Skin of body (tissue), 2 donors: ENCODE data around the gene ATP8A1. TPM values are rescaled to one million over a fixed set of nuclear protein-coding genes. Genes with fewer than 3 reads are reported as not detected.
"Not testable (repeated sequence)": the region's sequence is repeated elsewhere in the genome, so short reads cannot be mapped to it uniquely, and the experiment has no call there.

Experiments
- DNase-seq: peaks from one replicate; lab custom pipeline; 2025; lab: John Stamatoyannopoulos, UW
- total RNA-seq: library from RNA; depleted of rRNA; stranded (reverse); fragments of >200 nt; gene quantifications from one replicate; pipeline ENCODE4 v1.2.3, GENCODE V29; 2014

ATP8A1 gene
- total RNA-seq, 1 donor from 2014 or later = 13.2 TPM

DNA sequence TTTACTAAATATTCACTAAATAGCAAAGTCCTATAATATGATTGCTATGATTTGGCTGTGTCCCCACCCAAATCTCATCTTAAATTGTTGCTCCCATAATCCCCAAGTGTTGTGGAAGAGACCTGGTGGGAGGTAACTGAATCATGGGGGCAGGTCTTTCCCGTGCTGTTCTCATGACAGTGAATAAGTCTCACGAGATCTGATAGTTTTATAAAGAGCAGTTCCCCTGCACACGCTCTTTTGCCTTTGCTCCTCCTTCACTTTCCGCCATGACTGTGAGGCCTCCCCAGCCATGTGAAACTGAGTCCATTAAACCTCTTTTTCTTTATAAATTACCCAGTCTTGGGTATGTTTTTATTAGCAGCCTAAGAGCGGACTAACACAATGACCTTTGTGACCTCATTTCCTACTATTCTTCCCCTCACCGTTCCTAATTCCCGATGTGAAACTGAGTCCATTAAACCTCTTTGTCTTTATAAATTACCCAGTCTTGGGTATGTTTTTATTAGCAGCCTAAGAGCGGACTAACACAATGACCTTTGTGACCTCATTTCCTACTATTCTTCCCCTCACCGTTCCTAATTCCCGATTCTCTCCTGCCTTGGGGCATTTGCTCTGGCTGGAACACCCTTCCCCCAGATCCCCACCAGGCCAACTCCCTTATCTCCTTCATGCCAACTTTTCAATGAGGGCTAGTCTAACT lies 4.2 kb downstream of the ATP8A1 start:
- not testable (repeated sequence) for DNase-seq

DNA sequence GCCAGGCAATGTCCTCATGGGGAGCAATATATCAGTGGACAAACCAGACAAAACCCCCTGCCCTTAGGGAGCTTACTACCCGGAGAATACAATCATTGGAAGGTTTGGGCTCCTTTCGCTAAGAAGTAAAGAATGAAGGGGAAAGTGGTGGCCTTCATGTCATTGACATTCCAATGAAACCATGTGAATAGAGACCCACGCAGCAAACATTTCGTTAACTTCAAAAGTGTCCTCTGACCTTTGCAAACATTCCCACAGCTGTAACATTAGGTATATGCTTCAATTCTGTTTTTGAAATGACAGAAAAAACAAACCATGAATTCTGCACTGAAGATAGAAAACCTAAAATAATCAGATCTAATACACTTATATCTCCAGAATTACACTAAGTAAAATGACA lies 7.0 kb downstream of the ATP8A1 start:
- DNase-seq = no peak

DNA sequence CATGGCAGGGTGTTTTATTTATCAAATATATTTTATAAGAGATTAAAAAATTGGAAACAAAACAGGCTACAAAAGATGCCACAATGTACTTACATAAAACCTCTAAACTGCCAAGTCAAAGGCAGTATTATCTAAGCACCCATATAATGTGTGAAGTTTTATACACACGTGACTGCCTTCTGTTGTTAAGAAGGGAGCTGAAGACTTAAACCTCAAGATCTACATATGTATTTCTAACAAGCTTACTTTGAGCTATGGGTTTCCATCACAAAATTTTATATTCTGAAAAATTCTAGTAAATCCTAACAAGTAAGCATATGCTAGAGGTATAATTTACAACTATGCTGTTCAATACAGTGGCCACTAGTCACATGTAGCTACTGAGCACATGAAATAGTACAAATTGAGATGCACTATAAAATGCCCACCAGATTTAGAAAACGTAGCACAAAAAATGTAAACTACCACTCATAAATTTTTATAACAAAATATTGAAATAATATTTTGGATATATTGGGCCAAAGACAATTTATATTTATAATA lies 9.8 kb downstream of the ATP8A1 start:
- no peak for DNase-seq

DNA sequence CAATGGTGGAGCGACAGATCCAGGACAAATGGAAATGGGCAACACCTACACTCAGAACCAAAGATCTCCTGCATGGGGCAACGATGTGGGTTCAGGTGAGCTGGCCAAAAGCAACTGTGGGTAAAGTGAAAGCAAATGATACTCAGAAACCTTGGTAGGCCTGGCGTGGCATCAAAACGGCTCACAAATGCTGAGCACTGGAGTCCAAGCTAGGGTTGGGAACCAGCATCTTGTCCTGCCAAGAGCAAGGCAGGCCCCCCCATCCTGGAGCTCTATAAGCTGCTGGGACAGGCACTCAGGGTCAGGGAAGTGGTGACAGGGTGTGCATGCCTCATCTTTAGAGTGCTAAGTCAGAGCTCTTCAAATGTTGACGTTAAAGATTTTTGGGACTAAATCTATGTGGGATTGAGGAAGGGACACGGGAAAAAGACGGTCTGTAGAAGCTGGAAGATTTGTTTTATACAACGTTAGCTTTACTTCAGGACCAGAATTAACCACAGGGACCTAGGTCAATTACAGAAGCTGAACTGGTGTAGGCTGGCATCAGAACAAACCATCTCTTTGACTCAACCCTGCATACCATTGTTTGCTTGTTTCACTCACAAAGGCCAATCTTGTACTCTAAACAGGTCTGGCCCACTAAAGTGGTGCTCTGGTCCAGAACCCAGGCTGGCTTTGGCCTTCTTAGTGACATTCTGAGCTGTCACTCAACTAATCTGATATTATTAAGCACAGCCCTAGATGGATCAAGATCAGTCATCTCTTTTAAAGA lies 10.7 kb downstream of the ATP8A1 start:
- DNase-seq = no peak

DNA sequence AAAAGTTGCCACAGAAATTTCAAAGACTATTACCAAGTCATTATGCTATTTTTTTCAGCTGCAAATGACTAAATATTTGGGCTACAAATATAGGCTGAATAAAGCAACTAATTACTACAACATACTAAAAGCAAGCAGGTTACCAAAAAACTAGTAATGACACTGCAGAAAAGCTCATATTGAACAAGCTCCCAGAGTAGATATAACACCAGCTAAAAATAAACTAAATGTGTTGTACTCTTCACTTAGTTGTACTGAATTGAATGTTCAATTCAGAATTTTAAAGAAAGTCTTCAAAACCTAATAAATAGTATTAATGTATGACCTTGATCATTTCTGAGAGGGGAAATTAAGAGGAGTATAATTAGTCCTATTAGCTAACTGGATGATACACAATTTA lies 12.0 kb downstream of the ATP8A1 start:
- no peak for DNase-seq

DNA sequence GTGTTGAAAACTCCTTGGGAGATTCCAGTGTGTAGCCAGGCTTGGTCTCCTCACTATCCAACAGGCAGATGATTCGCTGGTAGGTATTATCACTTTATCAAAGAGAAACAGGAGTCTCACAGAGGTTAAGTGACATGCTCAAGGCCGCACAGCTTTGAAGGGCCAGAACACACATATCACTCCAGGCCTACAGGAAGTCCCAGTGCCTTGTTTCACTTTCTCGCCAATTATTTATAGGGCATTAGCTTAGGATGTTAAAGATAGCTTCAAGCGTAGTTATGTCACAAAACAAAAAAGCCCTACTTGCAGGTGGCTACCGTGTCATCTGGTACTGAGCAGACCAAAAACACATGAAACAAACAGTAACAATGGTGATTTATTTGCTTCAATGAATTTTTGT lies 13.2 kb downstream of the ATP8A1 start:
- no peak for DNase-seq

DNA sequence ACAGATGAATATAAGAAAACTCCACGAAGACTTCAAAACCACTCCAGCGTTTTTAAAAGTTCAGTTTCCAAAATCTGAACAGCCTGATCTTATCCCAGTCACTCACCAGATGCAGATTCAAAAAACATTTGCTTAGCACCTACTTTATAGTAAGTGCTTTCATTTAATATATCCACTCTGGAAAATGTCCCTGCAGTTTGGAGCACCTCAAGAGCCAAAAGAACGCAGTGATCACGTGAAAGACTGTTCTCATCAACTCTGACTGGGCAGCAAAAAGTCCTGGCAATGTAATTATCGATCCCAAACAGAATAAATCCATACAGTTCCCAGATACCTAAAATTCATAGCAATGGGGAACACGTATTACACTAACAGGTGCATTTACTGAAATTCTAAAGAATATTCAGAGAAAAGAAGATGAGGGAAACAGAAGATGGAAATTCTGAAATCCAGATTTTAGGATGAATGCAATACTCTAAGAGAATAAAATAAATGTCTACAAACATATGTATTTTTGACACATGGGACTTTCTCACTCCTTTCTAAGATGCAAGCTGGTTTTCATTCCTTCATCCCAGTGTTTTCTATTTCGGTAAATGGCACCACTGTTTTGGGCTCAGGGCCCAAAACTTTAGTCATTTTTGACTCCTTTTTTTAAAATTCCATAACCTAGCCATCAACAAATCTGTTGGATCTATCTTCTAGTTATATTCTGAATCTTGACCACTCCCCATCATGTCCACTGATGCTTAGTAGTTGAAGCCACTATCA lies 13.9 kb downstream of the ATP8A1 start:
- no peak for DNase-seq

DNA sequence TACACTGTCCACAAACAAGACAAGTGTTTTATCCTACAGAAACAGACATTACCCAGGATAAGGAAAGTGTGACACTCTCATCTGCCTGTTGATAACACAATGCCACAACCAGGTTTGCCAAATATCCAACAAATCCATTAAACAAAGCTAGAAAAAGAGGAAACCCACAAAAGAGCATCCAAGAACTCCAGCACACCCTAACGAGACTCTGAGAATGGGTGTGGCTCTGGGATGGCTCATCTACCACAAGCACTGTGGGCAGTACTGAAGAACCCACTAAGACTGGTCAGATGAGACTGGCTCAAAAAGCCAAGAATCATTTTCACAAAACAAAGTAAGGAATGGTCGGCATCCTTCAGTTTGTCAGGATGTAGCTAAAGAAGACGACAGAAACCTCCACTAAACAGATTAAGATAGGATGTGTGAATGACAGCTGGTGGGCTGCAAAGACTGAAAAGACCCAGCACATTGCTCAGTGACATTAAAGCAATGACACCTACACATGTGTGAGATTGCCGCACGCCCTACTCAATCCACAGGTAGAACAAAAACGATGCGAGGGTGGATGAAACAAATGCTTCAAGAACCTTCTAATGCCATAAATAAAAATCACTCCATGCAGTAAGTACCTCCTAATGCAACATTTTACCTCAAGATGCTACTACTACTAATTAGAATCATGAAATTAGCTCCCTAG lies 14.7 kb downstream of the ATP8A1 start:
- DNase-seq = no peak

DNA sequence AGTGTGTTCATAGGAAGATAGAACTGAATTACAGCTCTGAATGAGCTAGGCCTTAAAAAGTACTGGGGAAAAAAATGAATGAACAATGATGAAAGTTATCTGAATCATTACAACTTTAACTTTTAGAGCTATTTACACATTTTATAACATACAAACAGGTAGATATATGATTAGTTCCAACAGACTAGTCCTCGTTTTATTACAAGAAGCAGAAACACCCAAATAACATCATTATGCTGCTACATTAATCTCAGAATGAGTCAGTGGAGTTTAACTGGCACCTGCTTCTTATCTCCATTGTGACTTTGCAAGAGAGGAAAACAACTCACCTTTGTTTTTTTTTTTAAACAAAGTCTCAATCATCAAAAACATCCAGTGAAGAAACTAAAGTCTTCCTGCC lies 15.2 kb downstream of the ATP8A1 start:
- no peak for DNase-seq

DNA sequence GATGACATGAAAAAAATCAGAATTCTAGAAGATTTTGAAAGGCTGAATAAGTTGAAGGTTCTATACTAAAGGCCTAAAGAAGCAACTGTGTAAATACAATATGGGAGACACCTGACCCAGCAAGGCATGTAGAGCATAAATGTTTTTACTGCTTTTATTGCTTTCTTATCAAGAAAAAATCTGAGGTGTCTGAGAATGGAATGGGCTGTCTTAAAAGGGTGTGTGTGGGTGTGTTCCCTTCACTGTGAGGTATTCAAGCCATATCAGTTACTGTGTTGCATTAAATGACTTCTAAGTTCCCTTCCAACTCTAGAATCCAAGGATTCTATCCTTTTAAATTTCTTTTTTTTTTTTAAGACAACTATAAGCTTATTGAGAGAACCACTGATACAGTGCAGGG lies 15.7 kb downstream of the ATP8A1 start:
- no peak for DNase-seq

DNA sequence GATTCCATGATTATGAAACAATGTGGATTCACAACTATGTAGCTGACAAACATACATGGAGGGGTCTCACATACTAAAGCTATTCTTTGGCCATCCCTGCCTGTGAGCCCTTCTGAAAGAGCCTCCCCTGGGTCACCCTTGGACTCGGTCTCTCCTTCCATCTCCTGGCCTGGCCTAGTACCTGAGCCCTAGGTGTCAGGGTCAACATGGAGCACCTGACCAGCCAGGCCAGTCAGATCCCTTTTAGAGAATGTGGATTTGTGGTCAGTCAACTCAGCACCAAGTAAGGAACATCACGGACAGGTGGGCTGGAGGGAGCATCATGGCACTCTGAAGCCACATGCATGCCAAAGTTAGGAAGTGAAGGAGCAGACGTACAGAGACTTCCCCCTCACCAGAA lies 16.3 kb downstream of the ATP8A1 start:
- no peak for DNase-seq

DNA sequence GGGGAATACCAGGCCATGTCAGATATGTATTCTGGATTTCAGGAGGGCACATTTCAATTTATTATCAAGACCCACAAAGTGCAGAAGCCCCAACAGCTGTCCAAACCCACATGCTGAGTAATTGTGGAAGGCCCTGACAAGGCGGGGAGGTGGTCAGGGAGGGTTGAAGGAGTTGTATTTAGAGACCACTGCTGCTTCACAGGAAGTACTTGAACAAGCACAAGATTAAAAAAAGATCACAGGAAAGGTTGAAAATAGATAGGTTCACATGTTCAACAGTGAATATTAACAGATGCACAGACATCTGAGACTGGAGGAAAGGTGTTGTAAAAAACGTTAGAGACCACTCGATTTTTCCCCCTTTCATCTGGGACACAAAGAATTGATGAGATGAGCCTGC lies 17.9 kb downstream of the ATP8A1 start:
- DNase-seq = no peak

DNA sequence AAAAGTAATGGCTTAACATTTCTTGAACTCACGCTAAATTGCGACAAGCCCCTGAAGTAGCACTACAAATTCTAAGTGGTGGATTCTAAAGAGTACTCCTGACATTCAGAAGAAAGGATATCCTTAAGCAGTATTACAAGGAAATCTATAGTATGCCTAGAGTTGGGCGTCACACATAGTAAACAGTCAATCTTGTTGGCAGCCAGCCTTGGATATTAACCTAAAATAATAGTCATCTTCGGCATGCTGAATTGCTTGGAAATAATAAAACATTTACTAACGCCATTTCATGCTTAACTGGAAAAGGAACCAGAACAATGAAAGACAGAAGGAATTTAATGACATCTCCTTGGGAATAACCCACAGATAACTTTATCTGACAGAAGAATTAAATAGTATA lies 18.6 kb downstream of the ATP8A1 start:
- DNase-seq = no peak

DNA sequence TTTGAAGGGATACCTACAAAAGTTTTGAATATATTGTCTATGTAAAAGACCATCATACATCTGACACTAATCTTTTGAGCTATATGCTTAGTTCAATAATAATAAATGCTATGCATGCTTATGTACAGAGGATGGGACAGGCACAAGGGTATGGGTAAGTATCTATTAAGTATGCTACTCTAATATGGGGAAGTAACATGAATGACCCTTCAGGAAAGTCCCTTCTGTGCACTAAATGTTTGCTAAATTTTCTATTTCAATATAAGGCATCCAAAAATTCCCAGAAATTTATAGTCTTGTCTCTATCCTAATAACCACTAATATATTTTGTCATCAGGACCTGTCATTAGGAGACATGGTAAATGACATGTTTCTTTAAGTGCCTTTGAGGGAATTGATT lies 19.0 kb downstream of the ATP8A1 start:
- no peak for DNase-seq

DNA sequence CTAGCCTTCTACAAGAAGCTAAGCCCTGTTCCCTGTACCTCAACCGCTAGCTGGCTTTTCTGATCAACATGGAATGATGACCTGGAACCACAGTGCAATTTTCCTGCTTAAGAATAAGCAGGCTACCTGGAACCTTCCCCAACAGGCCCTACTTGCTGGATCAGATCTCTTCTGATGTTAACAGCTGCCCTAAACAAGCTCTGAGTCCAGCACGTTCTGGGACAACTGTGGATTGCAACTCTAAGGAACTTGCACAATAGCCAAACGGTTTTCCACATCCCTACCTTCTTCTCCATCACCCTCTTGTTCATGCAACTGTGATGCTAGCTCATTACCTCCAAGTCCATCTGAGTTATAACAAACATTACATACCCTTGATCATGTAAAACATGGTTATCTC lies 19.8 kb downstream of the ATP8A1 start:
- no peak for DNase-seq

DNA sequence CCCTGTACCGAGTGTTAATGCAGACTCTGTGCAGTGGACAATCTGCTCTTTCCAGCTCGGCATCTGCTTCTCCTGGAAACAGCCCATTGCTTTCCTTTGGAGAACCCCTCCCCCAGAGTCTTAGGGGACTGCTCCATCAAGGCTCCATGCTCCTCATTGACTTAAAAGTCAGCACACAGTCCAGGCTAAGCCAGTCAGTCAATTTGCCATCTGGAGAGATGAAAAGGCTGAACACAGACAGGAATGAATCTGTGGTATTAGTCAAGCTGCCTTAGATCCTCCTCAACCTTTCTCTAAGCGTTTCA lies 20.3 kb downstream of the ATP8A1 start:
- no peak for DNase-seq

DNA sequence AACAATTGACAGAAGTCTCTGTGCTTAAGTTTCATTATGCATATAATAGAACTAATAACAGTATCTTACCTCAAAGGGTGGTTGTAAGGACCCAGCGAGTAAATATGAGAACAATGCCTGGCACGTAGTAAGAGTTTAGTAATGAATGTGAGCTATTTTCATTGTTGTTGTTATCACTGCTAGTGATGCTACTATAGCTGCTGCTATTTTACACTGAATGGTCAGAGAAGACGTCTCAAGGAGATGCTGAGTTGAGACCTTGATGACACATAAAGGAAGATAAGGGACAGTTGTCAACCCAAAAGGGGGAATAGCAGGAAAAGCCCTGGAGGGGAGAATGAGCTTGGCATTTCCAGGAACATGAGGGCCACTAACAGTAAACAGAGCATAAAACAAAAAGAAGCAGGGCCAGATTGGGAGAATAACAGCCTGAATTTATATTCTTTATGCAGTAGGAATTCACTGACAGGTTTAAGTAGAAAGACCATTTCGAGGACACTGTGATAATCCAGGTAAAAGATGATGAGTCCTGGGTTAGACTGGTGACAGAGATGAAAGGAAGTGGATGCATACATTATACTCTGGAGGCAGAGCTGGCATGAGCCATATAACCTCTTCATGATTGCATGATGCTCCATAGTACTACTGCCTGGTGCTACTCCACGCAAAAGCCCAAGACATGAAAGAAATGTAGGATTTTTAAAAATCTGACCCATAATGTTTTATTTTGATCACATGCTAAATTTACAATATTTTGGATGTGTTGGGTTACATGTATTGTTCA lies 23.1 kb downstream of the ATP8A1 start:
- no peak for DNase-seq

DNA sequence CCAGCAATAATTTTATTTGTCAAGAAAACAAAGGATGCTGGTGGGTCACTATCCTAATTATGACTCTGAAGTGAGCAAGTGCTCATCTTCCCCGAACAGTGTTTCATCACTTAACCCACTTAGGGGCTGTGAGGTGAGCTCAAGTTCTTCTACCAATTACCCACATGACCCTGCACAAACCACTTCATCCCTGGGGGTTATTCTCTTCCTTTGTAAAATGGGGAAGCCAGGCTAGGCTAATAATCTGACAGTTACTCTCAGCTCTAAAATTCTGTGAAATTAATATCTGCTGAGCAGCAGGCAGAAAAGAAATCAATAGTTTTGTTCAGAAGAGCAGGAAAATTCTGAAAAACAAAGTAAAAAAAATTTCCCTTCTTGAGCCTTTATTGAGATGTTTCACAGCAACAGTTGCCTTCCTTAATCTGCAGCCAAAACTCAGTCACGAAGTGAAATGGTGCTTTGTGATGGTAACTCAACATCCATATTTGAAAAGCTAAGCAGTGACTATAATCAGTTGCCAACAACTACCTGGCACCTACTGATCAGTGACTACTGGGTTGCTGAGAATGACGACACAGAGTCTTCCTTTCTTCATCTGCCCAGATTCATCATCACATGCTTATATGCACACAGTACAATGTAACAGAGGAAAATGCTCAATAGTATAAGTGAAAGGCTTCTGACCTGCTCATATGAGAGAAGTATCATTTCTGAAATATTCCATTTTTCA lies 24.1 kb downstream of the ATP8A1 start:
- DNase-seq = no peak

DNA sequence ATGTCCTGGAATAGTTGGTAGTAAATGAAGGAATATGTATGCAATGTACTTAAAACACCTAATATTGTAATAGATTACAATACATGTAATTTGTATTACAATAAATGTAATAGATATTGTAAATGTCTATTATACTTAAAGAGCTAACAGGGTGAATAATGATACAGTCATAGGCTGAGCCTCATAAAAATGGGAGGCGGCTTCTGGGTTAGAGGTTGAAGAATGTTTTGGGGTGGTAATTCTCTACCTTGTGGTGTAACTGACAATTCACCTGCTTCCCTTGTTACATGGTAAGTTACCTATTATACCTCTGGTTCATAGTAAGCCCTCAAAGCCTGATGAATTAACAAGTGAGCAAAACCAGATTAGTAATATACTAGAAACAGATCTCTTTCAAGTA lies 26.0 kb downstream of the ATP8A1 start:
- DNase-seq = no peak

DNA sequence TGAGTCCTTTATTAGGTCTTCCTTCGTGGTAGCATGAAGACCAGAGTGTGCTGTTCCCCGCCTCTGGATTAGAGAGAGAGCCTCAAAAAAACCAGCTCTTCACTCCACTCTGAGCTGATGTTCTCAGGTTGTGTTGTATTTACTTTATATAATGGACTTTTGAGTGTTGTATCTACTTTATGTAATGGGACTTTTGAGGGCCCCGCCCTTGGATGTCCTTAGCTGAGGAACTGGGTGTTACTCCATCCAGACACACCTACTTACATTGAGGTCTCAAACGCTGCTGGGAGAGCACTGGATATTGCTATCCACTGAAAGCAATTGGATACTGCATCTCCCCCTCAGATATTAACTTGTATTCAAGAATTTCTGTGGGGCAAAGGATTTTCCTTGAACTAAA lies 28.2 kb downstream of the ATP8A1 start:
- DNase-seq = no peak
